Measurements from ENCODE around the gene GALNTL6. TPM values are rescaled to one million over a fixed set of nuclear protein-coding genes. Genes with fewer than 3 reads are reported as not detected.

GALNTL6 gene
- total and polyA plus RNA-seq, 9 of the 15 experiments (the other 6 are each of a cell fraction or from before 2014, with no cell fraction given) = 0.18 to 0.50 (median 0.29) TPM

- TF ChIP-seq C11orf30 (IDR thresholded peaks at IDR 0.05; ENCODE audit: low read depth) (no peak), EZH2 (IDR thresholded peaks at IDR 0.05; ENCODE audit: borderline replicate concordance, low read depth, low read length) (no peak), ZNF586 (CRISPR knock-in tag; conservative IDR thresholded peaks at IDR 0.05) (no peak), ZBTB9 (CRISPR knock-in tag; IDR thresholded peaks at IDR 0.05) (no peak), SREBF2 (CRISPR knock-in tag; IDR thresholded peaks at IDR 0.05) (no peak), ZNF282 (CRISPR knock-in tag; IDR thresholded peaks at IDR 0.05) (no peak), CREM (IDR thresholded peaks at IDR 0.05; ENCODE audit: low read depth) (no peak), SIN3A (IDR thresholded peaks at IDR 0.05; ENCODE audit: borderline replicate concordance in 2 of 2, control insufficient read depth in 1 of 2, low read depth in 2 of 2, low read length in 2 of 2) (no peak), JUND (IDR thresholded peaks at IDR 0.05; ENCODE audit: borderline replicate concordance, low read depth, low read length) (no peak), JUND (tag; IDR thresholded peaks at IDR 0.05; ENCODE audit: borderline replicate concordance, low read depth, low read length) (no peak), ZKSCAN8 (CRISPR knock-in tag; IDR thresholded peaks at IDR 0.05) (no peak)
- no TSS peak for BruUV-seq (replicated peaks)
- CTCF ChIA-PET (ENCODE audit: low intra/inter-chr PET ratio) = no interaction called here
- no peak for FAIRE-seq
- no peaks in the 10 kb centered on the region for H3K4me1 ChIP-seq (replicated peaks in 1 of 2; ENCODE audit: control insufficient read depth in 2 of 2, insufficient read depth in 2 of 2, low read length in 2 of 2)
- H3K4me3 ChIP-seq = no peak overlapping the region
- POLR2A ChIA-PET = no interaction called here
- intact Hi-C loops (cut with micrococcal nuclease) = no loop called here
- H3K36me3 ChIP-seq (ENCODE audit: control insufficient read depth, insufficient read depth, low read length) = no peaks in the 10 kb centered on the region
- H4K20me1 ChIP-seq (replicated peaks; ENCODE audit: control insufficient read depth, insufficient read depth, low read length) = no peaks in the 10 kb centered on the region
- WGBS (ENCODE audit: insufficient coverage, low coverage, missing lambda C conversion rate) = 2% methylated on average over 3 of the region's 3 CpGs
- H3K79me2 ChIP-seq (ENCODE audit: control insufficient read depth, insufficient read depth, low read length) = no peaks in the 10 kb centered on the region
- H3K4me2 ChIP-seq (ENCODE audit: insufficient read depth, low read length) = no peak overlapping the region
- in situ Hi-C loops (cut with MboI) = no loop called here
- no peak for DNase-seq (ENCODE audit: extremely low read depth in 1 of 4, low spot score in 3 of 4)
- H3K27me3 ChIP-seq (ENCODE audit: control insufficient read depth in 2 of 2, insufficient read depth in 2 of 2, low read length in 2 of 2) = no peaks in the 10 kb centered on the region
- ATAC-seq = no peak
- H2AFZ ChIP-seq (ENCODE audit: low read depth, low read length) = no peak overlapping the region
- no peak overlapping the region for H3K9ac ChIP-seq (ENCODE audit: insufficient read depth in 1 of 2, low read depth in 2 of 2, low read length in 2 of 2)
- H3K9me3 ChIP-seq (replicated peaks; ENCODE audit: control insufficient read depth, insufficient read depth, low read depth, low read length) = no peaks in the 10 kb centered on the region
- no peak overlapping the region for H3K27ac ChIP-seq (ENCODE audit: extremely low read depth, low read depth, low read length)
- no peaks in the 10 kb centered on the region for H3K9me1 ChIP-seq (ENCODE audit: control insufficient read depth, insufficient read depth, low read length)
Observed at GRCh38 chr4:171880136-171880535, 66.9 kb downstream of the GALNTL6 start.

Measured in K562 (cell line).